GM12878 (cell line): Measurements from ENCODE around the gene LMNB1. TPM values are rescaled to one million over a fixed set of nuclear protein-coding genes. Genes with fewer than 3 reads are reported as not detected.

Experiments
- ATAC-seq: fragments of 200-7000 bp; cut with Tn5 transposase; 3 replicates; pipeline ENCODE4 v1.9.1; 2020; ENCODE audit warnings: mild to moderate bottlenecking, moderate library complexity
- BruUV-seq: library from RNA; stranded (reverse); fragments of 400-500 nt; replicated peaks from 2 replicates; lab custom pipeline; 2021; lab: Mats Ljungman, UMichigan
- CTCF ChIA-PET: fragments of 300-600 bp; sonication (Branson Sonifier 250); formaldehyde crosslinking; extraction: SDS; loops from one replicate; lab custom pipeline; 2021; ENCODE audit warnings: inconsistent platforms; lab: Yijun Ruan, JAX
- POLR2A ChIA-PET: fragments of 350-600 bp; formaldehyde crosslinking; extraction: SDS; loops from one replicate; lab custom pipeline; 2021; ENCODE audit warnings: inconsistent platforms; lab: Charles Lee
- RAD21 ChIA-PET: fragments of 300-600 bp; sonication (Branson Sonifier 250); formaldehyde crosslinking; loops from one replicate; lab custom pipeline; 2023; ENCODE audit warnings: antibody characterized with exemption; ENCODE audit not compliant: unreplicated experiment; lab: Charles Lee
- SMC1A ChIA-PET: fragments of 300-600 bp; sonication (Branson Sonifier 250); formaldehyde crosslinking; loops from one replicate; lab custom pipeline; 2023; ENCODE audit not compliant: unreplicated experiment, uncharacterized antibody; lab: Charles Lee
- DNase-seq: peaks from one replicate; pipeline ENCODE4 v3.0.0-alpha.2; 2011; ENCODE audit warnings: low read depth, low spot score
- FAIRE-seq: peaks from 3 replicates; lab custom pipeline; 2011; peaks lifted over from hg19 to GRCh38; lab: Jason Lieb, UNC
- H2AFZ ChIP-seq: 2 replicates; pipeline ENCODE4 v1.6.0; 2011; ENCODE audit warnings: low read depth, low read length, control low read depth; ENCODE audit not compliant: control insufficient read depth
- H3K27ac ChIP-seq: 2 replicates; pipeline ENCODE4 v1.5.1; 2011; ENCODE audit warnings: control low read depth; ENCODE audit not compliant: control insufficient read depth, insufficient read depth
- H3K27me3 ChIP-seq, 2 experiments: replicated peaks in 1 of 2; 2 replicates each; pipeline versions ENCODE4 v1.6.0 to v1.6.1; 2011; ENCODE audit warnings: low read length in 1 of 2; ENCODE audit not compliant: control insufficient read depth in 2 of 2, insufficient read depth in 2 of 2
- H3K36me3 ChIP-seq, 2 experiments: 2 replicates each; pipeline ENCODE4 v1.5.1; 2011; ENCODE audit warnings: low read length in 1 of 2; ENCODE audit not compliant: control insufficient read depth in 2 of 2, insufficient read depth in 2 of 2
- H3K4me1 ChIP-seq: 2 replicates; pipeline ENCODE4 v1.6.1; 2011; ENCODE audit warnings: mild to moderate bottlenecking, low read length, moderate library complexity, mixed read lengths; ENCODE audit not compliant: control insufficient read depth, insufficient read depth
- H3K4me2 ChIP-seq: 2 replicates; pipeline ENCODE4 v1.6.0; 2011; ENCODE audit warnings: control low read depth; ENCODE audit not compliant: control insufficient read depth, insufficient read depth
- H3K4me3 ChIP-seq: fragments of 200-600 bp; sonication (generic); 2 replicates; pipeline ENCODE4 v1.5.1; 2016
- H3K79me2 ChIP-seq: 2 replicates; pipeline ENCODE4 v1.6.0; 2011; ENCODE audit warnings: low read length; ENCODE audit not compliant: control insufficient read depth, insufficient read depth
- H3K9ac ChIP-seq: 2 replicates; pipeline ENCODE4 v1.8.0; 2011; ENCODE audit warnings: low read length, control low read depth, mixed read lengths; ENCODE audit not compliant: control insufficient read depth, insufficient read depth
- H3K9me3 ChIP-seq: replicated peaks from 3 replicates; pipeline ENCODE4 v1.5.1; 2011; ENCODE audit warnings: mild to moderate bottlenecking, low read length; ENCODE audit not compliant: control insufficient read depth, insufficient read depth
- H4K20me1 ChIP-seq: 2 replicates; pipeline ENCODE4 v1.6.0; 2011; ENCODE audit not compliant: control insufficient read depth, insufficient read depth
- ASH2L ChIP-seq: fragments of 300-600, 200-600 bp; sonication (generic); IDR thresholded peaks from 2 replicates; pipeline ENCODE4 v1.6.1; 2017; ENCODE audit warnings: low read depth, mild to moderate bottlenecking, borderline replicate concordance
- EGR1 ChIP-seq, 2 experiments: IDR thresholded peaks; 1 replicate in 1 of 2; 2 replicates in 1 of 2; pipeline ENCODE4 v1.6.1; 2011 to 2012; ENCODE audit warnings: low read depth in 2 of 2, low read length in 2 of 2, borderline replicate concordance in 1 of 2, mild to moderate bottlenecking in 1 of 2, moderate library complexity in 1 of 2
- HDGF ChIP-seq: fragments of 450-650 bp; IDR thresholded peaks from 2 replicates; pipeline ENCODE4 v1.6.1; 2016; ENCODE audit warnings: antibody characterized with exemption
- JUND ChIP-seq: IDR thresholded peaks from 2 replicates; pipeline ENCODE4 v1.6.1; 2012; ENCODE audit warnings: low read depth, mild to moderate bottlenecking, low read length, improper control_type of control experiment, moderate library complexity
- NR2F1 ChIP-seq: fragments of 450-650 bp; conservative IDR thresholded peaks from 2 replicates; pipeline ENCODE4 v1.6.1; 2017; ENCODE audit warnings: mild to moderate bottlenecking
- NRF1 ChIP-seq: conservative IDR thresholded peaks from 2 replicates; pipeline ENCODE4 v1.6.1; 2011; ENCODE audit warnings: mild to moderate bottlenecking, low read depth, low read length, improper control_type of control experiment
- POU2F2 ChIP-seq: IDR thresholded peaks from 3 replicates; pipeline ENCODE4 v1.6.1; 2011; ENCODE audit warnings: low read depth, mild to moderate bottlenecking, low read length, borderline replicate concordance
- RAD51 ChIP-seq: fragments of 450-650 bp; IDR thresholded peaks from 2 replicates; pipeline ENCODE4 v1.6.1; 2016; ENCODE audit warnings: moderate library complexity, mild to moderate bottlenecking, inconsistent platforms
- REST ChIP-seq: IDR thresholded peaks from 2 replicates; pipeline ENCODE4 v1.6.1; 2012; ENCODE audit warnings: mild to moderate bottlenecking, low read depth, low read length
- ZBTB11 ChIP-seq: fragments of 450-650 bp; formaldehyde crosslinking; IDR thresholded peaks from 2 replicates; pipeline ENCODE4 v1.5.0; 2022; ENCODE audit warnings: mild to moderate bottlenecking, missing genetic modification characterization
- WGBS: methylation state at CpG from one replicate; pipeline ENCODE4 v1.1.6; 2016; ENCODE audit warnings: low lambda C conversion rate; ENCODE audit not compliant: insufficient replicate concordance, insufficient coverage; ENCODE audit errors: missing lambda C conversion rate; 5-methylcytosine and 5-hydroxymethylcytosine counted together
- in situ Hi-C: fragments of 300-500 bp; cut with MboI; formaldehyde crosslinking; loops from 9 replicates; pipeline ENCODE4 v1.14.3; 2018; ENCODE audit warnings: mixed read lengths
- intact Hi-C: fragments of 100-400 bp; cut with micrococcal nuclease; formaldehyde crosslinking; loops from one replicate; pipeline ENCODE4 v1.14.2; 2022; ENCODE audit not compliant: unreplicated experiment
- polyA plus RNA-seq, 11 experiments: library from polyadenylated mRNA; depleted of rRNA in 4 of 11; unstranded in 6 of 11; stranded (reverse) in 5 of 11; fragments of >200 nt; fragmentation: Nextera tagmentation in 4 of 11; fragmentation: Illumina TruSeq in 1 of 11; extraction: Ambion mirVana in 4 of 11; extraction: Trizol in 1 of 11; gene quantifications; 1 replicate in 1 of 11; 2 replicates in 10 of 11; pipeline versions ENCODE4 v1.2.1 to v1.2.3, GENCODE V29; 2011 to 2016; ENCODE audit warnings: inconsistent platforms in 2 of 11, missing spikeins in 2 of 11, low read depth in 1 of 11
- total RNA-seq, 4 experiments: library from RNA; depleted of rRNA in 3 of 4; stranded (reverse); fragments of >200 nt in 3 of 4; fragmentation: Illumina TruSeq in 1 of 4; extraction: Trizol in 1 of 4; gene quantifications; 2 replicates each; pipeline versions ENCODE4 v1.2.1 to v1.2.3, GENCODE V29; 2013 to 2021
- TF ChIP-seq, protein P1 (sequence below): fragments of 450-650 bp; IDR thresholded peaks from 2 replicates; pipeline ENCODE4 v1.6.1; 2017; ENCODE audit warnings: low read depth, mild to moderate bottlenecking, moderate library complexity

LMNB1 gene
- total and polyA plus RNA-seq, 10 of the 15 experiments (the other 5 are each of a cell fraction or from before 2014, with no cell fraction given): 7.0 to 185 (median 86.4) TPM

- no peak overlapping the region for H2AFZ ChIP-seq
- no peak overlapping the region for H3K4me3 ChIP-seq
- POLR2A ChIA-PET: no interaction called here
- RAD21 ChIA-PET: interaction anchor here (1.1 kb wide), 1 partner anchor 248 kb away, joined by 3 read pairs; no protein-coding TSS in a partner anchor
- FAIRE-seq (no peak), DNase-seq (no peak), ATAC-seq (no peak)
- H3K27me3 ChIP-seq: no peaks in the 10 kb centered on the region
- CTCF ChIA-PET: interaction anchor here (0.5 kb wide), 1 partner anchor 31 kb away, joined by 3 read pairs; no protein-coding TSS in a partner anchor
- in situ Hi-C loops (no loop called here), intact Hi-C loops (no loop called here)
- no peaks in the 10 kb centered on the region for H3K9me3 ChIP-seq
- H3K4me1 ChIP-seq: no peaks in the 10 kb centered on the region
- no peaks in the 10 kb centered on the region for H3K79me2 ChIP-seq
- 82% methylated on average over 2 of the region's 2 CpGs for WGBS
- no peaks in the 10 kb centered on the region for H3K36me3 ChIP-seq
- H3K27ac ChIP-seq: no peak overlapping the region
- no TSS peak for BruUV-seq
- SMC1A ChIA-PET: interaction anchor here (1.3 to 2.1 kb wide), 3 partner anchors 16 to 29 kb away, joined by 4 to 5 read pairs (median 5); no protein-coding TSS in a partner anchor
- no peaks in the 10 kb centered on the region for H4K20me1 ChIP-seq
- H3K4me2 ChIP-seq: no peak overlapping the region
- H3K9ac ChIP-seq: no peak overlapping the region
- no peak for TF ChIP-seq REST
- TF ChIP-seq EGR1 (IDR thresholded peaks at IDR 0.05; ENCODE audit: borderline replicate concordance in 1 of 2, low read depth in 2 of 2, low read length in 2 of 2): no peak
- TF ChIP-seq NR2F1: no peak
- no peak for TF ChIP-seq POU2F2
- TF ChIP-seq, protein P1, sequence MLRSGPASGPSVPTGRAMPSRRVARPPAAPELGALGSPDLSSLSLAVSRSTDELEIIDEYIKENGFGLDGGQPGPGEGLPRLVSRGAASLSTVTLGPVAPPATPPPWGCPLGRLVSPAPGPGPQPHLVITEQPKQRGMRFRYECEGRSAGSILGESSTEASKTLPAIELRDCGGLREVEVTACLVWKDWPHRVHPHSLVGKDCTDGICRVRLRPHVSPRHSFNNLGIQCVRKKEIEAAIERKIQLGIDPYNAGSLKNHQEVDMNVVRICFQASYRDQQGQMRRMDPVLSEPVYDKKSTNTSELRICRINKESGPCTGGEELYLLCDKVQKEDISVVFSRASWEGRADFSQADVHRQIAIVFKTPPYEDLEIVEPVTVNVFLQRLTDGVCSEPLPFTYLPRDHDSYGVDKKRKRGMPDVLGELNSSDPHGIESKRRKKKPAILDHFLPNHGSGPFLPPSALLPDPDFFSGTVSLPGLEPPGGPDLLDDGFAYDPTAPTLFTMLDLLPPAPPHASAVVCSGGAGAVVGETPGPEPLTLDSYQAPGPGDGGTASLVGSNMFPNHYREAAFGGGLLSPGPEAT: no peak
- no peak for TF ChIP-seq NRF1
- TF ChIP-seq ZBTB11: no peak
- TF ChIP-seq JUND: no peak
- TF ChIP-seq RAD51: no peak
- no peak for TF ChIP-seq HDGF
- no peak for TF ChIP-seq ASH2L
Measured at GRCh38 chr5:126883564-126884245, 106.8 kb downstream of the LMNB1 start.
